GM18498 (cell line): ENCODE measurements around the gene RSAD1.

Experiments
- ATAC-seq: cut with Tn5 transposase; IDR thresholded peaks from one replicate; pipeline ENCODE4 v1.9.1; 2021; ENCODE audit warnings: mild to moderate bottlenecking, moderate library complexity; ENCODE audit not compliant: unreplicated experiment

RSAD1 gene

GRCh38 chr17:50488880-50489279 is 10.2 kb downstream of the RSAD1 start:
- ATAC-seq: no peak

GRCh38 chr17:50491505-50491904 is 12.8 kb downstream of the RSAD1 start:
- no peak for ATAC-seq

- no peak for ATAC-seq
These were observed 13.6 kb downstream of the RSAD1 start for GRCh38 chr17:50492214-50492613.

- ATAC-seq: no peak
These were observed 15.1 kb downstream of the RSAD1 start for GRCh38 chr17:50493744-50494143.

GRCh38 chr17:50495217-50495823 is 16.7 kb downstream of the RSAD1 start:
- ATAC-seq: no peak

GRCh38 chr17:50495918-50496317 is 17.3 kb downstream of the RSAD1 start:
- no peak for ATAC-seq

- ATAC-seq: no peak
These were observed 19.6 kb downstream of the RSAD1 start for GRCh38 chr17:50498021-50498874.

- ATAC-seq: no peak
These were observed 20.6 kb downstream of the RSAD1 start for GRCh38 chr17:50499270-50499669.

GRCh38 chr17:50499721-50500120 is 21.1 kb downstream of the RSAD1 start:
- no peak for ATAC-seq

GRCh38 chr17:50501054-50501453 is 22.4 kb downstream of the RSAD1 start:
- no peak for ATAC-seq

- ATAC-seq: no peak
These were observed 23.8 kb downstream of the RSAD1 start for GRCh38 chr17:50502301-50502990.

GRCh38 chr17:50505591-50506130 is 27.0 kb downstream of the RSAD1 start:
- no peak for ATAC-seq

GRCh38 chr17:50506298-50506697 is 27.6 kb downstream of the RSAD1 start:
- no peak for ATAC-seq

GRCh38 chr17:50507871-50508572 is 29.4 kb downstream of the RSAD1 start, which contains the start of gene MYCBPAP:
TSS of gene MYCBPAP (plus strand) at chr17:50508439. CDS start at chr17:50508675, 236 bp downstream.
- peak; percentile 38 for ATAC-seq

- no peak for ATAC-seq
These were observed 30.2 kb downstream of the RSAD1 start for GRCh38 chr17:50508573-50509460.

- peak; percentile 76 for ATAC-seq
These were observed 32.4 kb downstream of the RSAD1 start for GRCh38 chr17:50511058-50511457.

- no peak for ATAC-seq
These were observed 34.8 kb downstream of the RSAD1 start for GRCh38 chr17:50513495-50513894.

GRCh38 chr17:50514388-50514787 is 35.7 kb downstream of the RSAD1 start:
- no peak for ATAC-seq

- no peak for ATAC-seq
These were observed 36.5 kb downstream of the RSAD1 start for GRCh38 chr17:50514936-50515702.
